Hepatic stellate cell (primary cell): ENCODE data around the gene LRRC43.

Source experiments
- DNase-seq: peaks from one replicate; pipeline ENCODE4 v3.0.0; 2011; ENCODE audit warnings: low spot score

Gene LRRC43

GRCh38 chr12:122226366-122227125, 43.6 kb downstream of the LRRC43 start:
- DNase-seq: no peak

GRCh38 chr12:122227341-122227740, 44.4 kb downstream of the LRRC43 start:
- no peak for DNase-seq

GRCh38 chr12:122228092-122228491, 45.2 kb downstream of the LRRC43 start:
- DNase-seq: no peak

GRCh38 chr12:122230798-122231197, 47.9 kb downstream of the LRRC43 start:
- no peak for DNase-seq

GRCh38 chr12:122232691-122233090, 49.8 kb downstream of the LRRC43 start:
- DNase-seq: no peak

GRCh38 chr12:122235741-122236140, 52.8 kb downstream of the LRRC43 start:
- no peak for DNase-seq

- DNase-seq: no peak
These were observed 55.9 kb downstream of the LRRC43 start for GRCh38 chr12:122238861-122239260.

- no peak for DNase-seq
These were observed 61.0 kb downstream of the LRRC43 start for GRCh38 chr12:122243965-122244364.

- no peak for DNase-seq
These were observed 61.8 kb downstream of the LRRC43 start for GRCh38 chr12:122244565-122245371.

- no peak for DNase-seq
These were observed 62.6 kb downstream of the LRRC43 start for GRCh38 chr12:122245553-122245952.

GRCh38 chr12:122250047-122250446, 67.1 kb downstream of the LRRC43 start:
- DNase-seq: no peak

- no peak for DNase-seq
These were observed 67.6 kb downstream of the LRRC43 start for GRCh38 chr12:122250536-122250935.
